Breast epithelium (tissue), 3 donors: Measurements from ENCODE around the gene CISH.
A peak's percentile ranks its signal among the peaks of the same experiment; 100 is the strongest.

Experiments used
- CTCF ChIP-seq, 3 donors: fragments of 450-650 bp; IDR thresholded peaks; one replicate each; pipeline ENCODE4 v1.5.1; 2016 to 2017; ENCODE audit warnings: antibody characterized with exemption in 3 of 3, mild to moderate bottlenecking in 3 of 3, moderate library complexity in 3 of 3
- POLR2A ChIP-seq: fragments of 450-650 bp; IDR thresholded peaks from one replicate; pipeline ENCODE4 v1.6.1; 2016; ENCODE audit warnings: antibody characterized with exemption, mild to moderate bottlenecking, moderate library complexity
- POLR2AphosphoS5 ChIP-seq, 3 donors: sonication (generic); formaldehyde crosslinking; IDR thresholded peaks; one replicate each; pipeline ENCODE4 v1.6.1; 2017; ENCODE audit warnings: antibody characterized with exemption in 3 of 3

DNA sequence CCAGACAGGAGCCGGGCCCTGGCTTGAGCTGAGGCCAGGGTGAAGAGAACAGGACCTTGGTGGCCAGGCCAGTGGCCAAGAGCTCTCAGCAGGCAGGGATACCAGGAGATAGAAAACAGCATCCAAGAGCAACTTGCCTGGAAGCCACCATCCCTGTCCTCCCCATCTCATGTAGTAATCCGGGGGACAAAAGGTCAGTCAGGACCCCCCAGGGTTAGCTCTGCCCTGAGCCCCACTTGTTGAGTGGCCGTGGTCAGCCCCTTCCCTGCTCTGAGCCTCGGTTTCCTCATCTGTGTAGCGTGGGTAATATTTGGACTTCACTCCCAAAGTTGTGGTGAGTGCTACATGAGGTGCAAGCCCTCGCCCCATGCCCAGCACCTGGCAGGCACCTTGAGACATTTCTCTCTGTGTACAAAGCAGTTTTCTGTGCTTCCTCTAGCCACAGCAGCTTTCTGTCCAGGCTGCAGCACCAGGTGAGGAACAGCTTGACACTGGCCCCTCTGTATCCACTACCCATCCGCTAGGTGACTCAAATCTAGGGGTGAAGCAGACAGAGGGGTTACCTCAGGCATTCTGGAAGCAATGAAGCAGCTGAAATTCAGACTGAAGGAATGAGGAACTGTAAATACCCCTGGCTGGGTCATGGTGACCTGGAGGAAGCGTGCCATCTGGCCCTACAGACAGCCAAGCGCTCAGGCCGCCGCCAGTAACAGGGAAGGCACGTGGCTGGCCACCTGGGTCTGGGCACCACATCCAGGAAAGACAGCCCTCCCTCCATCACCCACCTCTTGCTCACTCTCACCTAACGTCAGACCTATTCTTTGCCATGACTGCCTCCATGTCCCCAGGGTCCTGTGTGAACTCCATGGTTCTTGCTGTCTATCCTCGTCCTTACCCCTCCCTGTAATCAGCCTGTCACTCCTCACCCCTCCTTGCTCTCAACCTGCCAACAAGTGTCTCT is 6.7 kb downstream of the CISH start:
- TF ChIP-seq CTCF (IDR thresholded peaks at IDR 0.05) (peak in 1 of 3 donors; percentile 21), POLR2A (no peak), POLR2AphosphoS5 (IDR thresholded peaks at IDR 0.05) (peak; percentile 43 to 72 (median 46))
